PC-9 (cell line): ENCODE measurements around the gene SLC9A9. TPM values are rescaled to one million over a fixed set of nuclear protein-coding genes. Genes with fewer than 3 reads are reported as not detected.

Source experiments
- BruUV-seq: library from RNA; stranded (reverse); fragments of 400-500 nt; replicated peaks from 2 replicates; lab custom pipeline; 2021; lab: Mats Ljungman, UMichigan
- CTCF ChIA-PET: fragments of 300-600 bp; sonication (Branson Sonifier 250); formaldehyde crosslinking; loops from one replicate; lab custom pipeline; 2022; ENCODE audit warnings: antibody characterized with exemption; lab: Charles Lee
- POLR2A ChIA-PET: fragments of 300-600 bp; sonication (Branson Sonifier 250); formaldehyde crosslinking; loops from one replicate; lab custom pipeline; 2022; ENCODE audit warnings: antibody characterized with exemption; ENCODE audit not compliant: unreplicated experiment; lab: Charles Lee
- DNase-seq, 2 experiments: peaks; one replicate each; pipeline versions ENCODE4 v3.0.0 to v3.0.0-alpha.2; 2015 to 2022; ENCODE audit warnings: mixed read lengths in 1 of 2
- H2AFZ ChIP-seq: fragments of 200-600 bp; sonication (generic); 2 replicates; pipeline ENCODE4 v1.8.1; 2017; ENCODE audit warnings: antibody characterized with exemption
- H3F3A ChIP-seq: fragments of 200-600 bp; sonication (generic); 2 replicates; pipeline ENCODE4 v1.8.1; 2017; ENCODE audit warnings: antibody characterized with exemption, mild to moderate bottlenecking, low read depth; ENCODE audit not compliant: insufficient read depth
- H3K27ac ChIP-seq: fragments of 200-600 bp; sonication (generic); 2 replicates; pipeline ENCODE4 v1.6.1; 2016; ENCODE audit warnings: mixed run types
- H3K27me3 ChIP-seq: fragments of 200-600 bp; sonication (generic); 2 replicates; pipeline ENCODE4 v1.6.1; 2016; ENCODE audit warnings: low read depth, mixed run types; ENCODE audit not compliant: insufficient read depth
- H3K36me3 ChIP-seq: fragments of 200-600 bp; sonication (generic); 2 replicates; pipeline ENCODE4 v1.6.1; 2016; ENCODE audit warnings: low read depth, mixed run types
- H3K4me1 ChIP-seq: fragments of 200-600 bp; sonication (generic); replicated peaks from 2 replicates; pipeline ENCODE4 v1.6.1; 2016; ENCODE audit warnings: mixed run types; ENCODE audit not compliant: insufficient read depth
- H3K4me2 ChIP-seq: fragments of 200-600 bp; sonication (generic); 2 replicates; pipeline ENCODE4 v1.6.1; 2017; ENCODE audit warnings: mixed run types
- H3K4me3 ChIP-seq: fragments of 200-600 bp; sonication (generic); 2 replicates; pipeline ENCODE4 v1.6.1; 2016; ENCODE audit warnings: mixed run types
- H3K79me2 ChIP-seq: fragments of 200-600 bp; sonication (generic); 2 replicates; pipeline ENCODE4 v1.6.1; 2017; ENCODE audit warnings: low read depth, mixed run types
- H3K9me2 ChIP-seq: fragments of 200-600 bp; sonication (generic); 2 replicates; pipeline ENCODE4 v1.8.1; 2017; ENCODE audit warnings: mild to moderate bottlenecking; ENCODE audit not compliant: insufficient read depth
- H3K9me3 ChIP-seq: fragments of 200-600 bp; sonication (generic); 2 replicates; pipeline ENCODE4 v1.8.1; 2016; ENCODE audit warnings: low read depth; ENCODE audit not compliant: insufficient read depth
- H4K20me1 ChIP-seq: fragments of 200-600 bp; sonication (generic); 2 replicates; pipeline ENCODE4 v1.8.1; 2017; ENCODE audit not compliant: insufficient read depth
- CTCF ChIP-seq: fragments of 200-600 bp; sonication (generic); conservative IDR thresholded peaks from 2 replicates; pipeline ENCODE4 v1.6.1; 2017; ENCODE audit warnings: mixed run types, antibody characterized with exemption, mild to moderate bottlenecking, moderate library complexity
- EZH2 ChIP-seq: fragments of 200-600 bp; sonication (generic); IDR thresholded peaks from 2 replicates; pipeline ENCODE4 v1.8.0; 2017; ENCODE audit warnings: antibody characterized with exemption, low read depth
- intact Hi-C: fragments of 100-400 bp; cut with micrococcal nuclease; formaldehyde crosslinking; loops from one replicate; pipeline ENCODE4 v1.10.0; 2022; ENCODE audit not compliant: unreplicated experiment
- total RNA-seq: library from RNA; stranded (reverse); gene quantifications from 2 replicates; pipeline ENCODE4 v1.2.3, GENCODE V29; 2021

Gene SLC9A9
- total RNA-seq, 1 experiment from 2014 or later: 1.7 TPM

- Histone ChIP-seq H3K27ac (no peak overlapping the region), H3K79me2 (no peaks in the 10 kb centered on the region), H3K4me2 (no peak overlapping the region), H3K9me2 (no peaks in the 10 kb centered on the region), H3K4me3 (no peak overlapping the region), H3K9me3 (no peaks in the 10 kb centered on the region; the same call in 1 of the 2 replicates), H3K36me3 (no peaks in the 10 kb centered on the region), H4K20me1 (no peaks in the 10 kb centered on the region), H2AFZ (no peak overlapping the region), H3F3A (peaks cover 10% of the 10 kb centered on the region), H3K4me1 (peaks cover 35% of the 10 kb centered on the region), H3K27me3 (no peaks in the 10 kb centered on the region)
- no TSS peak for BruUV-seq
- ChIA-PET CTCF (no interaction called here), POLR2A (no interaction called here)
- intact Hi-C loops: loop anchor here (1.0 kb wide), 1 partner anchor 141 kb away; the partner anchor contains the start of gene DIPK2A
- no peak for TF ChIP-seq CTCF
- no peak for TF ChIP-seq EZH2
- no peak for DNase-seq
Measured at GRCh38 chr3:143830063-143830462, 18.2 kb downstream of the SLC9A9 start.

- Histone ChIP-seq H4K20me1 (no peaks in the 10 kb centered on the region), H3K4me1 (peaks cover 32% of the 10 kb centered on the region), H3K79me2 (no peaks in the 10 kb centered on the region), H2AFZ (no peak overlapping the region), H3K4me3 (no peak overlapping the region), H3F3A (peaks cover 10% of the 10 kb centered on the region), H3K27ac (no peak overlapping the region), H3K27me3 (no peaks in the 10 kb centered on the region), H3K36me3 (no peaks in the 10 kb centered on the region), H3K9me3 (no peaks in the 10 kb centered on the region; the same call in 1 of the 2 replicates), H3K9me2 (no peaks in the 10 kb centered on the region), H3K4me2 (no peak overlapping the region)
- TF ChIP-seq EZH2 (no peak), CTCF (no peak)
- ChIA-PET POLR2A (no interaction called here), CTCF (no interaction called here)
- BruUV-seq: no TSS peak
- DNase-seq: no peak
- intact Hi-C loops: loop anchor here (2.0 kb wide), 1 partner anchor 29 kb away; no protein-coding TSS in a partner anchor
Measured at GRCh38 chr3:143827425-143827824, 20.8 kb downstream of the SLC9A9 start.

GRCh38 chr3:143826296-143826695, 22.0 kb downstream of the SLC9A9 start:
- H3K36me3 ChIP-seq: no peaks in the 10 kb centered on the region
- no peak for DNase-seq
- ChIA-PET CTCF (no interaction called here), POLR2A (no interaction called here)
- peaks cover 7% of the 10 kb centered on the region for H3F3A ChIP-seq
- H3K9me2 ChIP-seq: no peaks in the 10 kb centered on the region
- H3K4me3 ChIP-seq: no peak overlapping the region
- no TSS peak for BruUV-seq
- H3K27ac ChIP-seq: no peak overlapping the region
- H4K20me1 ChIP-seq: no peaks in the 10 kb centered on the region
- H3K79me2 ChIP-seq: no peaks in the 10 kb centered on the region
- H2AFZ ChIP-seq: no peak overlapping the region
- no peak overlapping the region for H3K4me2 ChIP-seq
- intact Hi-C loops: loop anchor here (2.0 kb wide), 1 partner anchor 27 kb away; no protein-coding TSS in a partner anchor
- TF ChIP-seq CTCF: no peak
- TF ChIP-seq EZH2: no peak
- H3K27me3 ChIP-seq: no peaks in the 10 kb centered on the region
- no peaks in the 10 kb centered on the region; the same call in 1 of the 2 replicates for H3K9me3 ChIP-seq
- peaks cover 21% of the 10 kb centered on the region for H3K4me1 ChIP-seq
